GM21423 (cell line): ENCODE results near the gene RNF40.

Source experiments
- ATAC-seq: cut with Tn5 transposase; IDR thresholded peaks from one replicate; pipeline ENCODE4 v1.9.1; 2021; ENCODE audit warnings: mild to moderate bottlenecking, moderate library complexity; ENCODE audit not compliant: unreplicated experiment

The RNF40 gene

DNA sequence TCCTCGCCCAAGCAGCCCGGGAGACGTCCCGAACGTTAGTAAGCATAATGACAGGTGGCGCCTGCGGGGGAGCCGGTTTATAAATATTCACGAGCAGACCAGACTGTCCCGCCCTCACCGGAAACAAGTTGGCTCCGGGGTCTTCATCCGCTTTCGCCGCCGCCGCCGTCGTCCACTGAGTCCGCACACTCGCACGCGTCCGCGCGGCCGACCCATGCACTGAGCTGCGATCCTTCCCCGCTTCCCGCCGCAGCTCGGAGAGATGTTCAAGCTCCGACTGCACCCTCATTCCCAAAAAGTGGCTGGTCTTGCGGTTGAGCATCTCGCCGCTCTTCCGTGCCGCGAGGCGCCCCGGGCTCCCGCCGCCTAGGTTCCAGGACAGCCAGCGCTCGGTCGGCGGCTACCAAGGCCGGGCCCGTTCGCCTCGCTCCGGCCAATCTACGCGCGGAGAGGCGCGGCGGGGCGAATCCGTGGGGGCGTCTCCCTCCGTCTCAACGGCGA lies 645 bp upstream of the RNF40 start:
- ATAC-seq: peak; percentile 26

DNA sequence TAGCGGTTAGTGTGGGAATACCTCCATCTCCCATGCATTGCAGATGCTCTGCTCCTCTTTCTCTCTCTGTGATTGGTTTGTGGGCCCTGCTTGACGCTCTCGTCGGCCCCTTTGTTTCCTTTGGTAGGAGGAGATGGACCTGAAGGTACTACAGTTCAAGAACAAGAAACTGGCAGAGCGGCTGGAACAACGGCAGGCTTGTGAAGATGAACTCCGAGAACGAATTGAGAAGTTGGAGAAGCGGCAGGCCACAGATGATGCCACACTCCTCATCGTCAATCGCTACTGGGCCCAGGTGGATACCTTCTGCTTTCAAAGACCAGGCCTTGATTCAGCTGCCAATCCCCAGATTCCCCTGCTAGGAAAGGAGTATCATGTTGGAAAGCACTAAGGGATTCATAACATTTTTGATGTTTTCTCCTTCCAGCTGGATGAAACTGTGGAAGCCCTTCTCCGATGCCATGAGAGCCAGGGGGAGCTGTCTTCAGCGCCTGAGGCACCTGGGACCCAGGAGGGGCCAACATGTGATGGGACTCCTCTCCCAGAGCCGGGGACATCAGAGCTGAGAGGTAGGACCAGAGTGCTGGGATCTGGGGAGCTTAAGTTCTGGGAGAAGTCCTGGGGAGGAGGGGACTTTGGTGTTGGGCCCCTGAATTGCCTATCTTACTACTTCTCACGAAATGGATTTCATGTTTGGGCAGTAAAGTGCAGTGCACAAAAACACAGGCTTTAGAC lies 1.0 kb downstream of the RNF40 start:
- no peak for ATAC-seq

DNA sequence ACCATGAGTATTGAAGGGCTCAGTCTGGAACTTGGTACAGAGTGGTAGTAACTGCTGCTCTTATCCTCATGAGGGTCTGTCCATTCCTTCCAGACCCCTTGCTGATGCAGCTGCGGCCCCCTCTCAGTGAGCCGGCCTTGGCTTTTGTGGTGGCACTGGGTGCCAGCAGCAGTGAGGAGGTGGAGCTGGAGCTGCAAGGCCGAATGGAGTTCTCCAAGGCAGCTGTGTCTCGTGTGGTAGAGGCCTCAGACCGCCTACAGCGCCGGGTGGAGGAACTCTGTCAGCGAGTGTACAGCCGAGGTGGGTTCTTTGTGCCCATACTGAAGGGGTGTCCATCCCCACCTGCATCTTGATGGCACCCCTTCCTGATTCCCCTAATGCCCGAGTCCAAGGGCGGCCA lies 2.0 kb downstream of the RNF40 start:
- ATAC-seq: no peak

DNA sequence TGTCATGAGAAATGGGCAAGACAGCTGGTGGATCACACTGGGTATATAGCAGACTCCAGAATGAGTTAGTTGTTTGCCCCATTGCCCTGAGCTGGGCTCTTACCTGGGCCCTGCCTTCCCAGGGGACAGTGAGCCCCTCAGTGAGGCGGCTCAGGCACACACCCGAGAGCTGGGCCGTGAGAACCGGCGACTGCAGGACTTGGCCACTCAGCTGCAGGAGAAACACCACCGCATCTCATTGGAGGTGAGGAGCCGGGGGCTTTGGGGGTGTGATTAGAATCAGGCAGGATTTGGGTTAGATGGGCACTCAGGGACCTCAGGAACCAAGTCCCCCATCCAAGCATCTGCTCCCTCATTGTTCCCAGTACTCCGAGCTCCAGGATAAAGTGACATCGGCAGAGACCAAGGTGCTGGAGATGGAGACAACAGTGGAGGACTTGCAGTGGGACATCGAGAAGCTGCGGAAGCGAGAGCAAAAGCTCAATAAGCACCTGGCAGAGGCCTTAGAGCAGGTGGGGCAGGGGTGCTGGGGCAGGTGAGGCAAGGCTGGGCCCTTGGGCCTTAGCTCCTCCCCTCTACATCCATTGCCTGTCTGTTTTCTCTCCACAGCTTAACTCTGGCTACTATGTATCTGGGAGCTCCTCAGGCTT lies 2.8 kb downstream of the RNF40 start:
- no peak for ATAC-seq

DNA sequence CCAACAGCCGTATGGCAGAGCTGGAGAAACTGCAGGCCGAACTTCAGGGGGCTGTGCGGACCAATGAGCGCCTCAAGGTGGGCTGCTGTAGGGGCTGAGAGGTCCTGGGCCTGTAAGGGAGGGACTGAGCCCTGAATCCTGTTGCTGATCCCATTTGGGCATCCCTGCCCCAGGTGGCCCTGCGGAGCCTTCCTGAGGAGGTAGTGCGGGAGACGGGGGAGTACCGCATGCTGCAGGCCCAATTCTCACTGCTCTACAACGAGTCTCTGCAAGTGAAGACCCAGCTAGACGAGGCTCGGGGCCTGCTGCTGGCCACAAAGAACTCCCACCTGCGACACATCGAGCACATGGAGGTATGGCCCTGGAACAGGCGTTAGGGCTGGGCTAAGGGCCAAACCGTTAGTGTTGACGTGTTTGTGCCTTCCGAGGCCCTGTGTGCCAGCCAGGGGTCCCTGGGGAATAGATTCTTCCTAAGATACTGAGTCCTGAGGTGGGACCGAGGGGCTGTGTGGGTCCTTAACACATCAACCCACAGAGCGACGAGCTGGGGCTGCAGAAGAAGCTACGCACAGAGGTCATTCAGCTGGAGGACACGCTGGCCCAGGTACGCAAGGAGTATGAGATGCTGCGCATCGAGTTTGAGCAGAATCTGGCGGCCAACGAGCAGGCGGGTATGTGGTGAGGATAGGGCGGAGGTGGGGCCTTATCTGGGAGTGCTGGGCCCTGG lies 4.2 kb downstream of the RNF40 start:
- ATAC-seq: no peak

DNA sequence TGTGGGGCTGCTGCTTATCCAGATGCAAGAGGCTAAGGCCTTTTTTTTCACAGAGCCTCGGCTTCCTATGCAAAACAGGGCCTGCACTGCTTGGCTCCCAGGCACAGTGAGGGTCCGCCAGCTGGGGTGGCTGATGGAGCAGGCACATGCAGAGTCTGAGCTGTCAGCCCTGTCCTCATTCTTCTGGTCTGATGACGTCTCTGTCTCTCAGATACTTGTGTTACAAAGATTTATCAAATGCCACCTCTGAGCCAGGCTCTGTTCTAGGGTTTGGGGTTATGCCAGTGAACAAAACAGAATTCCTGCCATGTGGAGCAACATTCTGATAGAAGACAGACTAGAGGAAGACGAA lies 4.8 kb downstream of the RNF40 start:
- no peak for ATAC-seq

DNA sequence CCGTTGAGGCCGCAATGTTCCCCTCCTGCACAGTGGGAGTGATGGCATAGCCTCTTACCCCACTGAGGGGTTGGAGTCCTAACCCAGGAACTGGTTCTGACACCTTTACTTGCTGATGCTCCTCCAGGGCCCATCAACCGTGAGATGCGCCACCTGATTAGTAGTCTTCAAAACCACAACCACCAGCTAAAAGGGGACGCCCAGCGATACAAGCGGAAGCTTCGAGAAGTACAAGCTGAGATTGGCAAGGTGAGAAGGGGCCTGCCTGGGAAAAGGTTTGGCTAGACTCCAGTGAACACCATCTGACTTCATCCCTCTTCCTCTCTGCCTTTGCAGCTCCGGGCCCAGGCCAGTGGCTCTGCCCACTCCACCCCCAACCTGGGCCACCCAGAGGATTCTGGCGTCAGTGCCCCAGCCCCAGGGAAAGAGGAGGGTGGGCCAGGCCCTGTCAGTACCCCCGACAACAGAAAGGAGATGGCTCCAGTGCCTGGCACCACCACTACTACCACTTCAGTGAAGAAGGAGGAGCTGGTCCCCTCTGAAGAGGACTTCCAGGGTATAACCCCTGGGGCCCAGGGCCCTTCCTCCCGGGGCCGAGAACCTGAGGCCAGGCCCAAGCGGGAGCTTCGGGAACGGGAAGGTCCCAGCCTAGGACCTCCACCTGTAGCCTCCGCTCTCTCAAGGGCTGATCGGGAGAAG lies 5.8 kb downstream of the RNF40 start:
- no peak for ATAC-seq

DNA sequence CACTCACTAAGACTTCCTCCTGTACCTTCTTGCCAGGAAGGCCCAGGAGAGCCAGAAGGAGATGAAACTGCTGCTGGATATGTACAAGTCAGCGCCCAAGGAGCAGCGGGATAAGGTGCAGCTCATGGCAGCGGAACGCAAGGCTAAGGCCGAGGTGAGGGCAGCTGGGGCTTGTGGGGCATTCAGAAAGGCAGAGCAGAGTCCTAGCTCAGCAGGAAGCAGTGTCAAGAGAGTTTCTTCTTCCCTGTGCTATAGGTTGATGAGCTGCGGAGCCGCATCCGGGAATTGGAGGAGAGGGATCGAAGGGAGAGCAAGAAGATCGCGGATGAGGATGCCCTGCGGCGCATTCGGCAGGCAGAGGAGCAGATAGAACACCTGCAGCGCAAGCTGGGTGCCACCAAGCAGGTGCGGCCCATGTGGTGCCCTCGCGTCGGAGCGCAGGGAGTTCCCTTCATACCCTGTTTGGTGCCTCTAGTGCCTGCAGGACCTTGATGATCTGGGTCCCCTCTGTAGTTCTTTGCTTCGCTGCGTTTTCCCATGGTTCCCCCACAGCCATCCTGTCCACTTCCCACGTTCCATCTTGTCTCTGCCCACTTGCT lies 6.6 kb downstream of the RNF40 start:
- no peak for ATAC-seq

DNA sequence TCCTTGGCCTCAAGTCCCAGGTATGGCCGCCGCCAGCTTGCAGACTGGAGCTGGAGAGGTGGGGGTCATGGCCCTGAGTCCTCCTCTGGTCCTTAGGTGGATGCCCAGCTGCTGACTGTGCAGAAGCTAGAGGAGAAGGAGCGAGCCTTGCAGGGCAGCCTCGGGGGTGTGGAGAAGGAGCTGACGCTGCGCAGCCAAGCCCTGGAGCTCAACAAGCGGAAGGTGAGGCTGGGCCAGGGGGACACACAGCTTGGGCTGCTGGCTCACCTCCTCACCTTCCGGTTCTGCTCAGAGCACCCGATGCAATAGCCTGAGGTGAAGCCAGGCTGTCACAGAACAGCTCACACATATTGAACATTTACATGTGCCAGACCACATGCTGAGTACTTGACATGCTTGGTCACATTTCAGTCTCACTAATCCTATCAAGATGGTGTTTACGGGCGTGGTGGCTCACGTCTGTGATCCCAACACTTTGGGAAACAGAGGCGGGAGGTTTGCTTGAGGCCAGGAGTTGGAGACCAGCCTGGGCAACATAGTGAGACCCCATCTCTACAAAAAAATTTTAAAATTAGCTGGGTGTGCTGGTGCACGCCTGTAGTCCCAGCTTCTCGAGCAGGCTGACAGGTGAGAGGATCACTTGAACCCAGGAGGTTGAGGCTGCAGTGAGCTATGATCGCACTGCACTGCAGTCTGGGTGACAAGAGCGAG lies 7.4 kb downstream of the RNF40 start:
- ATAC-seq: no peak

DNA sequence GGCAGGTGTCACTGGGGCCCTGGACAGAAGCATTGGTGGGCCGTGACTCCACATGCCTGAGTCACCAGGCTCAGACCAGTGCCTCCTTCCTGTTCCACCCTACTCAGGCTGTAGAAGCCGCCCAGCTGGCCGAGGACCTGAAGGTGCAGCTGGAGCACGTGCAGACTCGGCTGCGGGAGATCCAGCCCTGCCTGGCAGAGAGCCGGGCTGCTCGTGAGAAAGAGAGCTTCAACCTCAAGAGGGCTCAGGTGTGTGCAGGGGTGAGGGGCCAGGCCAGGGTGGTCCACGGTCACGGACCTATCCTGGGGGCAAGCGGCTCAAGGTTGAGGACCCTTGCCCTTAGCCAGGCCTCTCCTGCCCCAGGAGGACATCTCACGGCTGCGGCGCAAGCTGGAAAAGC lies 9.6 kb downstream of the RNF40 start:
- ATAC-seq: no peak

DNA sequence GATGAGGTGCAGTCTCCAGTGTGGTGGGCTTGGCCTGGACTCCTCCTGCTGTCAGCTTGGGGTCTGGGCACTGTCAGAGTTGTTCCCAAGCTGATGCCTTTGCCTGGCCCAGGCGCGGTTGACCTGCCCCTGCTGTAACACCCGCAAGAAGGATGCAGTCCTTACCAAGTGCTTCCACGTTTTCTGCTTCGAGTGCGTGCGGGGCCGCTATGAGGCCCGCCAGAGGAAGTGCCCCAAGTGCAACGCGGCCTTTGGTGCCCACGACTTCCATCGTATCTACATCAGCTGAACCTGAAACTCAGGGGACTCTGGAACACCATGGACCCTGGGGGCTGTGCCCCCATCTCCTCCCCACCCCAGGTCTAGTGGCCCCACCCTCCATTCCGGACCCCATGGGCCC lies 11.7 kb downstream of the RNF40 start:
- ATAC-seq: no peak

DNA sequence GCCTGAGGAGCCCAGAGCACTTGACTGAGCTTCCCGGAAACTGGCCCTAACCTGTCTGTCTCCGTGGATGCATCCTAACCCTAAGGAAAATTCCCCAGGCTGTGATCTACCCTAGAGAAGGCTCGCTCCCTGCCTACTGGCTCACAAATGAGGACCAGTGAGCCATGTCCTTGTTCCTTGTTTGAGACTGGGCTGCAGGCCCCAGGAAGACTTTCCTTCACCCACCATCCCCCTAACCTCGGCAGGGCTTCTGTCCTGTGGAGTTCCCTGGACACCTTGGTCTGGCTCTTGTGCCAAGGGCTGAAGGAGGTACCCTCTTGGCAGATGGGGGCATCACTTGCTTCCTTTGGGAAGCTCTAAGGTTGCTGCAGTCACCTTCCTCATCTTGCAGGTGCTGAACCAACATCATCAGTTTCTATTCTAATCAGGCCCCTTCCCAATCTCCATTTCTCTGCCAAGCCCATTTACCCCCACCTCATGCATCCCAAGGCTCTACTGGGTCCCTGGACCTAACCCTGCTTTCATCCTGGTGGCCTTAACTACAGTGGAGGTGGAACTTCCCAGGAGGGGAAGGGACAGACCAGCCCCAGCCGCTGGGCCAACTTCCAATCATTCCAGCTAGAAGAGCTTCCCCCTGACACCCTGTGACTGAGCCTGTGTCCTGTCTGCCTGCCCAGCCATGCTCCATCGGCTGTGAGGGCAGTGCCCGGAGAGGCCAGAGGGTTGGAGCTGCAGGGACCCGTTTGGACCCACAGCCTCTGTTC lies 12.4 kb downstream of the RNF40 start:
- no peak for ATAC-seq

DNA sequence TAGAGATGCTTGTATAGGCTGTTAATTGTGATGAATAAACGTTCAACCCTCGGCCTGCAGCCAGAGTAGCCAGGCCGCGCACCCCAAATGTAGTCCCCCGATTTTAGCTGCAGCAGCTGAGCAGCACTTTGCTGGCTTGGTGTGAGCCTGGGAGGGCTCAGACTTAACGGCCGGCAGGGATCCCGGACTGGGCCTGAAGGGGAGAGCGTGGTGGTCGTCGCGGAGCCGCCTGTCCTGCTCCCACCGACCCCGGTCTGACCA lies 12.9 kb downstream of the RNF40 start:
- no peak for ATAC-seq

DNA sequence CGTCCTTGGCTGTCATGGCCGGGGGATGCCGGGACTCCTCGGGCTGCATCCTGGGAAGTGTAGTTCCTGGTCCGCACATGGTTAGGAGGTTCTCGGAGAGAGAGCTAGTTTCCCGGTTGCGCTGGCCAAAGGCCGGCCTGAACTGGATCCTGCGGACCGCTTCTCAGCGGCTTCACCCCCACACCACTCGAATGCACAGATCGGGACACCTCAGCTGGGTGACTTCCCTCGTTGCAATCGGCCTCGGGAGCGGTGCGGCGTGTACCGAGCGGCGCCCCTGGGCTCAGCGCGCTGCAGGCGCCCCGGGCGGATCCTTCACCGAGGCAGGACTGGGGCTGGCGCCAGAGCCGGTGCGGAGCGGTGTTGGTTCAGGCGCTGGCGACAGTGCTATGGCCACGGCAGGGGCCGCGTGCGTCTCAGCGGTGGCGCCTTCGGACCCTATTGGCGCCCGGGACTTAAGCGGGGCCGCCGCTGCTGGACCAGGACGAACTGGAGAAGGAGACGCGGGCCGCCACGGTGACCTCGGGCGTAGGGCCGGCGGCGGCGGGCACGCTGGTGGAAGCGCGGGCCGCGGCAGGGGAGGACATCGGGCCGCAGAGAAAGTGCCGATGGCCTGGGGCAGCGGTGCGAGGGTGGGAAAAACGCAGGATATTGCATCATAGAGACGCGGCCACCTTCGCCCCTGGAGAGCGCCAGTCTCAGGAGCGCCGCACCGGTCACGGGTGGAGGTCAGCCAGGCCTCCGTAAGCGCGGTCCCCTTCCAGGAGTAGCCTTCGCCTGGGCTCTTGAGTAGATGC lies 13.5 kb downstream of the RNF40 start:
- peak; percentile 54 for ATAC-seq

DNA sequence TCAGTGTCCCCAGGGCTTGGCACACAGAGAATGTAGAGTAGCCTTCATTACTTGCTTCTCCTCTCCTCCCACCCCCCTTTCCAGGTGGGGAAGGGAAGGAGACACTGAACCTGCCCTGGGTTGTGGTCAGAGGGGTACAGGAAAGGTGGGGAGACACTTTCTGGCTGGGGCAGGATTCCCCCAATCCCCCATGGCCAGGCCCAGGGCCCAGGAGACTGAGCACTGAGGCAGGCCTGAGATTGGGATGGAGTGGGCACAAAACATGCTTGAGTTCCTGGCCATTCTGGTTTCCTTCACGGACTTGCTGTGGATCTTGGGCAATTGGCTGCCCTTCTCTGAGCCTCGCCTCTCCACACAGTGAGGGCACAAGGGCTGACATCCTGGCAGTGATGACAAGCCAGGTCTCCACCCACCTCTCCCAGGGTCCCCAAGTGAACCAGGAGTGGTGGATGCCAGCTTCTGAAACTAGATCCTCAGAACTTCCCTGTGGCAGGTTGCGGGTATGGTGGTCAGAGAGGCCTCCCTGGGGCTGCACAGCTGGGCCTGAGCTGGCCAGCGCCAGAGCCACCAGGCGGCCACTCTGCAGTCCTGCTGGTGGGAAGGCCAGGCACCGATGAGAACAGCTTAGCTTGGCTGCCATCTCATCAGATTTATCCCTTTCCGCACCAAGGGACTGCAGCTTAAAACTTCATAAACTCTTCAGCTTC lies 15.6 kb downstream of the RNF40 start:
- ATAC-seq: no peak

DNA sequence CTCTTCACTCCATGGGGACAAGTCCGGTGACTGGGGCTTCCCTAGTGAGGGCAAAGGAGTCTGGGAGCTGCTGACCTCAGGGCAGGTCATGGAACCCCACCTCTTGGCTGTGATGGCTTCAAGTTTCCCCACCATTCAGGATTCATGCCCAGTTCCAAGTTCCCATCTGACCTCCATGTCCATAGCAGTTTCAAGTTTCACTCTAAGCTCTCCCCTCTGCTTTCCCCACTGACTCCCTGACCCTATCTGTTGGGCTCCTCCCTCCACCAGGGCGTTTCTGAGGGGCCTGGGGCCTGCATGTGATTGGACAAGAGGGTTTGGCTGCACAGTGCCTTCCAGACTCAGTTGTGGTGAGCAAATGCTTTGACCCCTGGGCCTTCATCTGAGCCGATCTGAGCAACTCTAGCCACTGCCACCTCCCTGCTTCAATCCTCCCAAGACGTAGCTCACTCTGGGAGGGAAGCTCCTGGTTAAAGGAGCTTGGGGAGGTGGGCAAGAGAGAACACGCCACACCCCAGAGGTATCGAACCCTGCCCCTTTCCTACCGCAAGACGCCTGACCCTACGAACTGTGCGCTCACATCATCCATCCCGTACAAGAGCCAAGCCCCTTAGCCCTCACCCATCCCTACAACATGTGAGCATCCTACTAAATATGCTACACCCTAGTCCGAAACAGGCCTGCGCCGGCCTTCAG lies 16.6 kb downstream of the RNF40 start:
- no peak for ATAC-seq

DNA sequence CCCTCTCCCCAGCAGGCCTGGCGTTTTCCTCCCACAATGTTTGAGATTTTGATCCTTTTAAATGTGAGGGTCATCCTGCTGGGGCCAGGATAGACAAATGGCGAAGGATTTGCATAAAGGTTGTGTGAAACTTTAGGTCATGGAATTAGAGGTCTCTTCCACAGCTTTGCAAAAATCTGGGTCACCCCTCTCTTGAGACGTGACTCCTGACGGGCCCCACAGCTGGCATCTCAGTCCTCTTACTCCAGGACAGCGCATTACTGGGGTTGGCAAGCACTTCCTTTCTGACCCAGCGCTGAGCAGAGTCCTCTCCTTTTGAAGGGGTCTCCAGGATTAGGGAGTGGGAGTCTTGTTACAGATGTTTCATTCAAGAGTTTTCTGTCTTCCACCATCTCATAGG lies 17.5 kb downstream of the RNF40 start:
- ATAC-seq: no peak

DNA sequence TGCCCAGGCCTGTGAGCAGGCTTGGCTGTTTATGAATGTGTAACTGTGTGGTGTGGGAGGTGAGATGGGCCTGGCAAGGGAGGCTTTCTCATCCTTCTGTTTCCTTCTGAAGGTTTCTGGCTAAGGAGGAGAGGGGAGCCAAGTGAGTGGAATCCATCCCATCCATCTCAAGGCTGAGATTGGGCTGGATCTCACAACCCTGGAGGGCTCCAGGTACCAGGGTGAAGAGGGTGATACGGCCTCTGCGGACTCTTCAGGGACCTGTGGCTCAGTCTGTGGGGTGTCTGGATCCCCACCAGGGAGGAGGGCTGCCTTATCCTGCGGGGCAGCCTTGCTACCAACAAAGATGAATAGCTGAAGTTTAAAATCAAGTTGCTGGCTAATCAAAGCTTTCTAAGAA lies 17.9 kb downstream of the RNF40 start:
- no peak for ATAC-seq
